Testis (tissue), 3 donors: ENCODE results near the gene COQ3. TPM values are rescaled to one million over a fixed set of nuclear protein-coding genes. Genes with fewer than 3 reads are reported as not detected.

Experiments
- DNase-seq: peaks from one replicate; pipeline ENCODE4 v3.0.0-alpha.2; 2019
- H3K27ac ChIP-seq, 2 donors: fragments of 200-600 bp; sonication (generic); one replicate each; pipeline ENCODE4 v1.5.1; 2019
- H3K27me3 ChIP-seq: fragments of 200-600 bp; sonication (generic); one replicate; pipeline ENCODE4 v1.5.1; 2019
- H3K36me3 ChIP-seq: fragments of 200-600 bp; sonication (generic); one replicate; pipeline ENCODE4 v1.5.1; 2017; ENCODE audit warnings: low read depth; ENCODE audit errors: missing control alignments
- H3K4me1 ChIP-seq: fragments of 200-600 bp; sonication (generic); one replicate; pipeline ENCODE4 v1.5.1; 2019
- H3K4me3 ChIP-seq, 2 donors: fragments of 200-600 bp; sonication (generic); one replicate each; pipeline ENCODE4 v1.5.1; 2017 to 2019
- H3K9me3 ChIP-seq: fragments of 200-600 bp; sonication (generic); one replicate; pipeline ENCODE4 v1.5.1; 2017
- POLR2A ChIP-seq: fragments of 450-650 bp; IDR thresholded peaks from one replicate; pipeline ENCODE4 v1.6.1; 2017; ENCODE audit warnings: antibody characterized with exemption, mild to moderate bottlenecking, moderate library complexity
- WGBS, 2 donors: methylation state at CpG; one replicate each; pipeline ENCODE4 v1.1.5; 2018; 5-methylcytosine and 5-hydroxymethylcytosine counted together
- intact Hi-C: fragments of 100-400 bp; cut with DNase I; formaldehyde crosslinking; loops from one replicate; pipeline ENCODE4 v1.15.1; 2023; ENCODE audit warnings: low total_unique reads
- polyA plus RNA-seq: library from polyadenylated mRNA; stranded (reverse); fragments of 350-450 nt; fragmentation: Illumina TruSeq; extraction: RNeasy Lipid Tissue Mini Kit (QIAGEN cat#74804); gene quantifications from one replicate; pipeline ENCODE4 v1.2.3, GENCODE V29; 2014; ENCODE audit warnings: low read depth, low replicate concordance; ENCODE audit not compliant: insufficient read depth
- total RNA-seq, 2 donors: library from RNA; depleted of rRNA; stranded (reverse); fragments of >200 nt; gene quantifications; one replicate each; pipeline ENCODE4 v1.2.3, GENCODE V29; 2016
- TF ChIP-seq, protein P1 (sequence below), 3 experiments: fragments of 450-650 bp in 2 of 3; fragments of 200-600 bp in 1 of 3; sonication (generic) in 1 of 3; IDR thresholded peaks; one replicate each; pipeline ENCODE4 v1.5.1; 2016 to 2019; ENCODE audit warnings: antibody characterized with exemption in 3 of 3, mild to moderate bottlenecking in 2 of 3, moderate library complexity in 1 of 3

The COQ3 gene
- total and polyA plus RNA-seq, 3 donors from 2014 or later = 2.3 to 4.8 (median 2.8) TPM

GRCh38 chr6:99347804-99348203, 46.2 kb downstream of the COQ3 start:
- no peaks in the 10 kb centered on the region for H3K36me3 ChIP-seq
- H3K9me3 ChIP-seq = no peaks in the 10 kb centered on the region
- no peak for TF ChIP-seq POLR2A
- TF ChIP-seq, protein P1, sequence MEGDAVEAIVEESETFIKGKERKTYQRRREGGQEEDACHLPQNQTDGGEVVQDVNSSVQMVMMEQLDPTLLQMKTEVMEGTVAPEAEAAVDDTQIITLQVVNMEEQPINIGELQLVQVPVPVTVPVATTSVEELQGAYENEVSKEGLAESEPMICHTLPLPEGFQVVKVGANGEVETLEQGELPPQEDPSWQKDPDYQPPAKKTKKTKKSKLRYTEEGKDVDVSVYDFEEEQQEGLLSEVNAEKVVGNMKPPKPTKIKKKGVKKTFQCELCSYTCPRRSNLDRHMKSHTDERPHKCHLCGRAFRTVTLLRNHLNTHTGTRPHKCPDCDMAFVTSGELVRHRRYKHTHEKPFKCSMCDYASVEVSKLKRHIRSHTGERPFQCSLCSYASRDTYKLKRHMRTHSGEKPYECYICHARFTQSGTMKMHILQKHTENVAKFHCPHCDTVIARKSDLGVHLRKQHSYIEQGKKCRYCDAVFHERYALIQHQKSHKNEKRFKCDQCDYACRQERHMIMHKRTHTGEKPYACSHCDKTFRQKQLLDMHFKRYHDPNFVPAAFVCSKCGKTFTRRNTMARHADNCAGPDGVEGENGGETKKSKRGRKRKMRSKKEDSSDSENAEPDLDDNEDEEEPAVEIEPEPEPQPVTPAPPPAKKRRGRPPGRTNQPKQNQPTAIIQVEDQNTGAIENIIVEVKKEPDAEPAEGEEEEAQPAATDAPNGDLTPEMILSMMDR (IDR thresholded peaks at IDR 0.05) = no peak
- DNase-seq = no peak
- H3K4me3 ChIP-seq = no peak overlapping the region
- 60 to 83% methylated on average over 1 of the region's 1 CpG for WGBS, 2 donors
- no peak overlapping the region for H3K27ac ChIP-seq
- H3K4me1 ChIP-seq = no peaks in the 10 kb centered on the region
- H3K27me3 ChIP-seq = no peaks in the 10 kb centered on the region
- intact Hi-C loops = no loop called here

GRCh38 chr6:99346595-99346994, 47.4 kb downstream of the COQ3 start:
- H3K27me3 ChIP-seq = no peaks in the 10 kb centered on the region
- WGBS, 2 donors = 81 to 98% methylated on average over 9 to 10 of the region's 10 CpGs
- TF ChIP-seq, protein P1 (IDR thresholded peaks at IDR 0.05) = no peak
- no peak for TF ChIP-seq POLR2A
- DNase-seq = no peak
- no peak overlapping the region for H3K27ac ChIP-seq
- H3K4me1 ChIP-seq = no peaks in the 10 kb centered on the region
- H3K9me3 ChIP-seq = no peaks in the 10 kb centered on the region
- intact Hi-C loops = no loop called here
- no peak overlapping the region for H3K4me3 ChIP-seq
- H3K36me3 ChIP-seq = no peaks in the 10 kb centered on the region

DNA sequence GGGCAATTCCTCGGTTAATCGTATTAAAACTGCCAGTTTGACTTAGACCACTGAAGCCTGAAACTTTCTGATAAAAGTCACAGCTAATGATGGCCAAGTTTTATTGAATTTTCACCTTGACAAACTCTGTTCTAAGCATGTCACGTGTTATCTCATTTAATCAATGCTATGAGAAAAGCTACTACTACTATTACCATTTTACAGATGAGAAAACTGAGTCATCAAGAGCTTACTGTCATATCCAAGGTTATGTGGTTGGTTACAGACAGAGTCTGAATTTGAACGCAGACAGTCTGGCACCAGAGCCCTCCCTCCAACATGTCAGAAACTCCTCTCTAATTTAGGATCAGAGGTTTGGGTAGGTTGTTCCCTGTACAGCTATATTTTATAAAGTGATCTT, 48.8 kb downstream of the COQ3 start:
- TF ChIP-seq, protein P1 (IDR thresholded peaks at IDR 0.05) = no peak
- TF ChIP-seq POLR2A = no peak
- Histone ChIP-seq H3K4me3 (no peak overlapping the region), H3K27me3 (no peaks in the 10 kb centered on the region), H3K36me3 (no peaks in the 10 kb centered on the region), H3K27ac (no peak overlapping the region), H3K4me1 (no peaks in the 10 kb centered on the region), H3K9me3 (no peaks in the 10 kb centered on the region)
- DNase-seq = no peak
- 85 to 89% methylated on average over 4 of the region's 4 CpGs for WGBS, 2 donors
- intact Hi-C loops = no loop called here

DNA sequence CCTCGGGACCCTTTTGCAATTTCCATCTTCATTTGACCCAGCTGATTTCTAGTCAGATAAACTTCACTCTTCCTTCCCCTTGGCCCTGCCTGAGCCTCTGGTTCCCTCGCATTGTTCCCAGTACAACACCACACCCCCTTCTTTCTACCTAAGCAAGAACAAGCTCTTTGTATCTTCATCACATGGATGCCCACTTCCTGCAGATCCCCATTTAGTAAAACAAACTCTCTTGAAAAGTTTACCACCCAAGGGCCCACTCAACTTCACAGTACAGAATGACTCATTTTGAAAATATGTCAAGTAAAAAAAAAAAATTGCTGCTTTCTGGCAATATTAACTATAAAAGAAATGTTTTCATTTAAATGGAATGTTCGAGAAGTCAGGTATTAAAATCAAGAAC, 49.7 kb downstream of the COQ3 start:
- H3K27ac ChIP-seq = no peak overlapping the region
- no peak for TF ChIP-seq POLR2A
- TF ChIP-seq, protein P1 (IDR thresholded peaks at IDR 0.05) = no peak
- intact Hi-C loops = no loop called here
- H3K9me3 ChIP-seq = no peaks in the 10 kb centered on the region
- no peak overlapping the region for H3K4me3 ChIP-seq
- 56 to 86% methylated on average over 3 of the region's 3 CpGs for WGBS, 2 donors
- H3K36me3 ChIP-seq = no peaks in the 10 kb centered on the region
- DNase-seq = no peak
- no peaks in the 10 kb centered on the region for H3K27me3 ChIP-seq
- H3K4me1 ChIP-seq = no peaks in the 10 kb centered on the region

DNA sequence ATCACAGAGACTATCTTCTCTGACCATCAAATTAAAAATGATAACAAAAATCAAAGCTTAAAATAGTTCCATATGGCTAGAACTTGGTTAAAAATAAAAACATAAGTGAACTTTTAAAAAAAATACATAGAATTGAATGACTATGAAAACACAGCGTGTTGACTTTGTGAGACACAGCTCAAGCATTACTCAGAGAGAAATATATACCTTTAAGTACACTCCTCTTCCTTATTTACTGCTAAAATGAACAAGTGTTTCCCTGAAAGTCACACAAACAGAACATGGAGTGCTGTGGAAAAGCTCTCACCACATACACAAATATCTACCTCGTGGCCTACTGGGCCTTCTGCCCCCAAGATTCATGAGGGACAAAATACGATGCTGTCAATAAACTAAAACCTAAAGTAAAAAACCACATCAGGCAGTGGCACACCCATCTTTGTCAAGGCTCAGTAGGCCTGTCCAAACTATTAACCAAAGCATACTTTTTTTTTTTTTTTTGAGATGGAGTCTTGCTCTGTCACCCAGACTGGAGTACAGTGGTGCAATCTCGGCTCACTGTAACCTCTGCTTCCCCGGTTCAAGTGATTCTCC, 52.0 kb downstream of the COQ3 start:
- Histone ChIP-seq H3K4me3 (no peak overlapping the region), H3K27ac (no peak overlapping the region), H3K9me3 (no peaks in the 10 kb centered on the region), H3K27me3 (no peaks in the 10 kb centered on the region), H3K4me1 (no peaks in the 10 kb centered on the region), H3K36me3 (no peaks in the 10 kb centered on the region)
- intact Hi-C loops = no loop called here
- TF ChIP-seq, protein P1 (IDR thresholded peaks at IDR 0.05) = no peak
- no peak for TF ChIP-seq POLR2A
- no peak for DNase-seq
- 88 to 89% methylated on average over 5 of the region's 5 CpGs for WGBS, 2 donors
